AG04450 (cell line): Measurements from ENCODE around the gene OGFRL1. TPM values are rescaled to one million over a fixed set of nuclear protein-coding genes. Genes with fewer than 3 reads are reported as not detected.

Experiments
- CTCF ChIA-PET: fragments of 300-600, 350-600 bp; formaldehyde crosslinking; extraction: SDS; loops from one replicate; lab custom pipeline; 2022; ENCODE audit warnings: antibody characterized with exemption, inconsistent platforms; lab: Charles Lee
- POLR2A ChIA-PET: fragments of 350-600 bp; formaldehyde crosslinking; extraction: SDS; loops from one replicate; lab custom pipeline; 2021; ENCODE audit warnings: antibody characterized with exemption, inconsistent platforms; lab: Yijun Ruan, JAX
- DNase-seq: peaks from one replicate; pipeline ENCODE4 v3.0.0-alpha.2; 2011; ENCODE audit warnings: low read depth, low spot score
- H3K27ac ChIP-seq: one replicate; pipeline ENCODE4 v1.5.1; 2012; ENCODE audit warnings: low read depth, low read length, control low read depth
- H3K27me3 ChIP-seq: one replicate; pipeline ENCODE4 v1.6.0; 2012; ENCODE audit warnings: low read length; ENCODE audit not compliant: control insufficient read depth, insufficient read depth
- H3K4me3 ChIP-seq: 2 replicates; pipeline ENCODE4 v1.5.1; 2011; ENCODE audit warnings: mild to moderate bottlenecking, low read depth, low read length, control low read depth
- H3K9me3 ChIP-seq: 2 replicates; pipeline ENCODE4 v1.5.1; 2012; ENCODE audit warnings: low read length; ENCODE audit not compliant: control insufficient read depth, insufficient read depth
- polyA plus RNA-seq: library from polyadenylated mRNA; depleted of rRNA; stranded (reverse); fragments of >200 nt; gene quantifications from 2 replicates; pipeline ENCODE4 v1.2.3, GENCODE V29; 2011
- TF ChIP-seq, protein P1 (sequence below): IDR thresholded peaks from 2 replicates; pipeline ENCODE4 v1.5.1; 2011; ENCODE audit warnings: low read depth, low read length, control low read depth, inconsistent platforms

OGFRL1 gene
- polyA plus RNA-seq, 1 experiment, result 16.6 TPM

DNA sequence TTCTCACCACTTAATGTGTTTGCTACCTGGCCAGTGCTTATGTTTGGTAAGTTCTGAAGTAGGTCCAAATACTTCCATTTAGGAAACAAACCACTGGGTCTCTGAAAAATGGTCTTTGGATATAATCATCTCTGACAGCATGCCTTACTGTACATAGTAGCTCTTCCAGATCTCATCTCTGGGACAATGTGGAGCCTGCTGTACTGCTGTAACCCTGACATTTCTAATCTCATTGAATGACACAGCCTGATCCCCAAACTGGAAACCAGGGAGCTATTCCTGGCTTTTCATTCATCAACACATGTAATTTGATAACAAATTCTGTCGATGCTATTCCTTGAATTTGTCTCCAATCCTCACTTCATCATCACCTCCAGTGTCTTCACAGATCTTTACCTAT, 23.5 kb downstream of the OGFRL1 start:
- no peak for DNase-seq
- ChIA-PET CTCF (interaction anchor here (1.0 kb wide), 1 partner anchor 39 kb away, joined by 3 read pairs; no protein-coding TSS in a partner anchor), POLR2A (no interaction called here)
- no peak overlapping the region for H3K27ac ChIP-seq
- TF ChIP-seq, protein P1, sequence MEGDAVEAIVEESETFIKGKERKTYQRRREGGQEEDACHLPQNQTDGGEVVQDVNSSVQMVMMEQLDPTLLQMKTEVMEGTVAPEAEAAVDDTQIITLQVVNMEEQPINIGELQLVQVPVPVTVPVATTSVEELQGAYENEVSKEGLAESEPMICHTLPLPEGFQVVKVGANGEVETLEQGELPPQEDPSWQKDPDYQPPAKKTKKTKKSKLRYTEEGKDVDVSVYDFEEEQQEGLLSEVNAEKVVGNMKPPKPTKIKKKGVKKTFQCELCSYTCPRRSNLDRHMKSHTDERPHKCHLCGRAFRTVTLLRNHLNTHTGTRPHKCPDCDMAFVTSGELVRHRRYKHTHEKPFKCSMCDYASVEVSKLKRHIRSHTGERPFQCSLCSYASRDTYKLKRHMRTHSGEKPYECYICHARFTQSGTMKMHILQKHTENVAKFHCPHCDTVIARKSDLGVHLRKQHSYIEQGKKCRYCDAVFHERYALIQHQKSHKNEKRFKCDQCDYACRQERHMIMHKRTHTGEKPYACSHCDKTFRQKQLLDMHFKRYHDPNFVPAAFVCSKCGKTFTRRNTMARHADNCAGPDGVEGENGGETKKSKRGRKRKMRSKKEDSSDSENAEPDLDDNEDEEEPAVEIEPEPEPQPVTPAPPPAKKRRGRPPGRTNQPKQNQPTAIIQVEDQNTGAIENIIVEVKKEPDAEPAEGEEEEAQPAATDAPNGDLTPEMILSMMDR, result no peak
- H3K9me3 ChIP-seq, result no peaks in the 10 kb centered on the region
- no peak overlapping the region for H3K4me3 ChIP-seq
- no peaks in the 10 kb centered on the region for H3K27me3 ChIP-seq

DNA sequence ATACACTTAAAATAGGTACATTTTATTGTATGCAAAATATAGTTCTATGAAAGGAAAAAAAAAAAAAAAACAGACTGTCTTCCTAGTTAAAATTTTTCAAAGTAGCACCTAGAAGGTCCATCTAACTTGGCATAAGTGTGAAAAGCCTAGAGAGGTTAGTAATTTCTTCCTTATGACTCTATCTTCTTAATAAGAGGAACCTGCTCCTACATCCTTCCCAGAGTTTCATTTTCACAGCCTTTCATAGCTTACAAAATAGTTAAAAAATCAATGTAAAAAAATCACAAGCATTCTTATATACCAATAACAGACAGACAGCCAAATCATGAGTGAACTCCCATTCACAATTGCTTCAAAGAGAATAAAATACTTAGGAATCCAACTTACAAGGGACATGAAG, 28.8 kb downstream of the OGFRL1 start:
- ChIA-PET POLR2A (no interaction called here), CTCF (interaction anchor here (0.6 kb wide), 1 partner anchor 28 kb away, joined by 3 read pairs; no protein-coding TSS in a partner anchor)
- no peak for DNase-seq

DNA sequence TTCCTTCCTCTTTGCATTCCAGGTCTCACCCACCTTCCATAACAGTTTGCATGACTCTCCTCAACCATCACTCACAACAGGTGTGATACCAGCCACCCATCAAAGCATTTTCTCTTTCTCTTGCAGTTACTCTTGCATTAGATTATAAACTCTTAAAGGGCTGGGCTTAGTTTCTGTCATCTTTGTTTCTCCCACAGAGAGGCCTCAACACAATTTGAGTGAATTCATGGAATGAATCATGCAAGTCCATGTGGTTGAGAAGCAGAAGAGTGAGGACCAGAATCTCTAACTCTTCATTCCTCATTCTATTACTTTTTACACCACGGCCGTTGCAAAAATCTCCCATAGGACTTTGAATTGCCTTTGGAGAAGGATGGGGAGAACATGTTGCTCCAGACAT, 31.4 kb downstream of the OGFRL1 start:
- TF ChIP-seq, protein P1, result no peak
- no peaks in the 10 kb centered on the region for H3K9me3 ChIP-seq
- ChIA-PET CTCF (no interaction called here), POLR2A (no interaction called here)
- H3K27ac ChIP-seq, result no peak overlapping the region
- DNase-seq, result no peak
- H3K4me3 ChIP-seq, result no peak overlapping the region
- H3K27me3 ChIP-seq, result no peaks in the 10 kb centered on the region

More for the DNA sequence above, 28.8 kb downstream of the OGFRL1 start:
- Histone ChIP-seq H3K9me3 (no peaks in the 10 kb centered on the region), H3K27ac (no peak overlapping the region), H3K27me3 (no peaks in the 10 kb centered on the region), H3K4me3 (no peak overlapping the region)
- TF ChIP-seq, protein P1, result no peak

DNA sequence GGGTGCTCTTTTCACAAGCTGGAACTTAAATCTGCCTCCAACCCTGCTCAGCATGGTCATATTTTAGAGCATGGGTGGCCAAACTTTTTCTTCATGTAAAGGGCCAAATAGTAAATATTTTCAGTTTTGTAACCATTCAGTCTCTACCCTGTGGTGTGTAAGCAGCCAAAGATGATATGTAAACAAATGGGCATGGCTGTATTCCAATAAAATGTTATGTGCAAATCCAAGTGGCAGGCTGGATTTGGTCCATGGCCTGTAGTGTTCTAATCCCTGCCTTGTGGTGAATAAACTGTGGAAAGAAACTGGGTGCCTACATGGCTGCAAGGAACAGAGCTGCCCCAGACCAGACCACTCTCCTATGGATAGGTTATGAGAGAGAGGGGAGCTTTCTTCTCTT, 32.7 kb downstream of the OGFRL1 start:
- no peak for DNase-seq
- Histone ChIP-seq H3K27ac (no peak overlapping the region), H3K27me3 (no peaks in the 10 kb centered on the region), H3K4me3 (no peak overlapping the region), H3K9me3 (no peaks in the 10 kb centered on the region)
- ChIA-PET POLR2A (no interaction called here), CTCF (interaction anchor here (0.8 to 2.5 kb wide), 3 partner anchors 11 to 131 kb away, joined by 3 to 11 read pairs (median 6); no protein-coding TSS in a partner anchor)
- TF ChIP-seq, protein P1, result no peak

DNA sequence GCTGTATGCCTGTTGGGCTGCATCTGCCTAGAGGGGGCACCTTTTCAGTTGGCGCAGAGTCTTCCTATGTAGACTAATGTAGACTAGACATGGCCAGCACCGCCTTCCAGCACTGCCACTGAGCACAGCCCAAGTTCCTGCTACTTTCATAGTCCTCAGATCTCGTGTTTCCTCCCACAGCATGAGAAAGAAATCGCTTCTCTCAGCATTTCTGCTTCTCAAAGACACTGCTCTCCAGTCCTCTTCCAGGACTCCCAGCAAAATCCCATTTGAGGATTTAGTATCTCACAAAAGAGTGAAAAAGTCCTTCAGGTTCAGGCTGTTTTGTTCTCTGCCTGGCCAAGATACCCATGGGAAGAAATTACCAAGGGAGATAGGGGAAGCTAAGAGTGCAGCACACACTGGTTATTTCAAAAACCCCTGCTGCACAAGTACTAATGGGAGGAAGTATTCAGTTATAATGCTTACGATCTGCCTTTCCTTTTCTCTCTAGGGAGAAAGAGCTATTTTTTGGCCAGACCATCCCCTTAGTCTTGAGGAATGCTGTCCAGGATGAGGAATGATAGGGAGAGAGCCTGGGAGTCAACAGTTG, 35.7 kb downstream of the OGFRL1 start:
- Histone ChIP-seq H3K4me3 (no peak overlapping the region), H3K27ac (no peak overlapping the region), H3K9me3 (no peaks in the 10 kb centered on the region), H3K27me3 (no peaks in the 10 kb centered on the region)
- no peak for DNase-seq
- TF ChIP-seq, protein P1, result no peak
- POLR2A ChIA-PET, result no interaction called here
- CTCF ChIA-PET, result no interaction called here
